Fibroblast of skin of right quadriceps (primary cell): Measurements from ENCODE around the gene CRYBB1.

Source experiments
- DNase-seq: peaks from one replicate; pipeline ENCODE4 v3.0.0-alpha.2; 2013

The CRYBB1 gene

GRCh38 chr22:26602127-26602526 is 15.7 kb downstream of the CRYBB1 start:
- no peak for DNase-seq

GRCh38 chr22:26601726-26602125 is 16.1 kb downstream of the CRYBB1 start:
- no peak for DNase-seq

- DNase-seq, result no peak
These were observed 18.3 kb downstream of the CRYBB1 start for GRCh38 chr22:26599505-26599904.

DNA sequence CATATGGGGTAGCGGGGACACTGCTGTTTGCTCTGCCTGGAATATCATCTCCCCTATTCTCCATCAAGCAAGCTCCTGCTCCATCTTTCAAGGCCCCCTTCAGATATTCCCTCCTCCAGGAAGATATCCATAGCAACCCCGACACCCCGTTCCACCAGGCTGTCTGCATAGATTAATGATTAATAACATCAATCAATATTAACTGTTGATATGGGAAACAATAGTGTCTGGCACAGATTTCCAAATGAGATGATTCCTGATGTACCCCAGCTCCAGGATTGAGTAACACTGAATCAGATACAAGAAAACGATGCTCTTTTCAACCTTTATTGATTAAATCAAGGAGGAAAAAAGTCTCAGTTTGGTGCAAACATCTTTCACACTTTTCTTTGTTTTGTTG is 20.3 kb downstream of the CRYBB1 start:
- DNase-seq, result no peak

- DNase-seq, result no peak
These were observed 20.8 kb downstream of the CRYBB1 start for GRCh38 chr22:26597026-26597425.

DNA sequence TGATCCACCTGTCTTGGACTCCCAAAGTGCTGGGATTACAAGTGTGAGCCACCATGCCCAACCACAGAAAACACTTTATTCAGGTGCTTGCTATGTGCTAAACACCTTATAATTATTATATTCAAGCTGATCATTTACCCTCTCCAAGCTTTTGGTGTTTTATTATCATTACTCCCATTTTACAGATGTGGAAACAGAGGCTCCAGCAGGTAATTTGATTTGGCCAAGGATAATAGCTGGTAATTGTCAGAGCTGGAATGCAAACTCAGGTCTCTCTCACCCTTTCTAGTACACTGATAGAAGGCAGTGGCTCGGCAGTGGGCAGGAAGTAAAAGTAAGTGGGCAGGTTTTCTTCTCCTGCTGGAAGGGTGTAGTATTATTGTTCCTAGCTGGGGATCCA is 24.1 kb downstream of the CRYBB1 start:
- DNase-seq, result no peak

DNA sequence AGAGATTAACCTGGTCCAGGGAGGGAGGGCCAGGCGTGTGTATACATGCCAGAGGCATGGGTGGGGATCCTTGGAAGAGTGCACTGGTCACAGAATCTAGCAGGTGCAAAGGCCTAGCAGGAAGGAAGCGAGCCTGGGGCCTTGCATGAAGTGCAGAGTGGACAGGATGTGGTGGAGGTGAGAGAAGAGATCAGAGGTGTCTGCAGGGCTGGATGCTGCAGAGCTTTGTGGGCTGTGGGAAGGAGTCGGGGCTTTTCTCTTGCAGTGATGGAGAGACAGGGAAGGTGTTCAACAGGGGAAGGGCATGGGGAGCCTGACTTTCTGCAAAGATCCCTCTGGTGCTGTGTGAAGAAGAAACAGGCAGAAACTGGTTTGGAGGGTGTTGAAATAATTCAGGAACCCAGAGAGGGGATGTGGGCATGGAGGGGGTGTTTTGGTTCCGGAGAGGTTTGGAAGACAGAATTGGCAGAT is 25.4 kb downstream of the CRYBB1 start:
- DNase-seq, result no peak

- DNase-seq, result peak; percentile 75
These were observed 27.7 kb downstream of the CRYBB1 start, which contains the start of gene TPST2 for GRCh38 chr22:26589845-26590736. TSS of gene TPST2 (minus strand) at chr22:26590132. CDS start at chr22:26541630, 48,502 bp downstream.

DNA sequence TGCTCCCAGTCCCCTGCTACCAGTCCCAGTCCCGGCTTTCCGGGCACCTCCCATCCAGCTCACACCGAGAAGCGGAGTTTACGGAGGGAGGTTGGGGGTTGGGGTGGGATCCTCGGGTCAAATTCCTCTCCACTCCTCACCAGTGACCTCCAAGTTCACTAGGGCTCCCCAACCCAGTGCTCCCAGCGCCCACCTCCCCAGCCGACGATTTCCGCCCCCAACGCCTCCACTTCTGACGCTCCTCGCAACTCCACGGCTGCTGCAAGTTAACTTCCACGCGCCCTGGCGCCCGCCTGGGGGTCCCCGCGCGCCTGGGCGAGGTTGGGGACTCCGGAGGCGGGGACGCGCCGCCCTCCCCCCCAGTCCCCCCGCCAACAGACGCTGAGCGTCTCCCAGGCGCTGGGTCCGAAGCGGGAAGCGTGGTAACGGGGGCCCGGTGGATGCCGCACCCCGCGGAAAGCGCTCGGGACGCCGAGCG is 28.4 kb downstream of the CRYBB1 start:
- no peak for DNase-seq

- no peak for DNase-seq
These were observed 29.0 kb downstream of the CRYBB1 start for GRCh38 chr22:26588729-26589366.

DNA sequence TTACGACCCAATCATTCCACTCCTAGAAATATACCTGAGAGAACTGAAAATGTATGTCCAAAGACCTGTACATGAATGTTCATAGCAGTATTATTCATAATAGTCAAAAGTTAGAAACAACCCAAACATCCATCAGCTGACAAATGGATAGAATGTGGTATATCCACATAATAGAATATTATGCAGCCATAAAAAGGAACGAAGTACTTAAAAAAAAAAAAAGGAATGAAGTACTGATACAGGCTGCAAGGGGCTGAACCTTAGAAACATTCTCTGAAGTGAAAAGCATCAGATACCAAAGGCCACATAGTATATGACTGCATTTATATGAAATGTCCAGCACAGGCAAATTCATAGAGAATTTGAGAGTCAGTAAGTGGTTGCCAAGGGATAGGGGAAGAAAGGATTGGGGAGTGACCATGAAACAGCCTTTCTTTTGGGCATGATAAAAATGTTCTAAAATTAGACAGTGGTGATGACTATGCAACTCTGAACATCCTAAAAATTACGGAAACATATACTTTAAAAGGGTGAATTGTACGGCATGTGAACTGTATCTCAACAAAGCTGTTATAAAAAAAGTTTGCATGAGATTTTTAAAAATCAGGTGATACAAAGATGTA is 29.7 kb downstream of the CRYBB1 start:
- peak; percentile 34 for DNase-seq

- DNase-seq, result no peak
These were observed 31.1 kb downstream of the CRYBB1 start for GRCh38 chr22:26586556-26587325.

DNA sequence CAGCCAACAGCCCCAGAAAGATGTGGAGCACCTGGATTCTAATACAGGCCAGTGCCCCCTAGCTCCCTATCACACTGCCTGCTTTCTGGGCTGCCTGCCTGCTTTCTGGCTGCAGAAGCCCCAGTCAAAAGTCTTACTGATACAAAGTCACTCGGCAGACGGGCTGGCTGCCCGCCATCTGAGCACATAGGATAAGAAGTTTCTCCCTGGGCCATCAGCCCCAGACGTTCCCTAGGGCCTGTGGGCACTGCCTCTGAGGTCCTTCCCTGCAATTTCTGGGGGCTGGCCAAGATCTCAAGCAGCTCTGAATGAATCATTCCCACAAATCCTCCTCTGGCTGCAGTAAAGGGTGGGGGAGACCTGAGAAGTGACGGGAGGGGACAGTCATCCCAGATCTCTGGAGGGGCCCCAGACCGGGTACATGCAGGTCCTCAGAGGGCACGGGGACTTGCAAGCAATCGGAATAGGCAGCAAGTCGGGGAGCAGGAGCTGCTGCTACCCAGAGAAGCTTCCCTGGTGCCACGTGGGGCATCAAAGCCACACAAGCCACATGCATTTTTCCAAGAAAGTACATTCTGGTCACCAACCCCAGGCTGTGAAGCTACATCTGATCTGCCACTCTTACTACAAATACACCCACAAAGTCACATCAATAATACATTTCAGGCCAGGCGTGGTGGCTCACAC is 32.6 kb downstream of the CRYBB1 start:
- peak; percentile 90 for DNase-seq

DNA sequence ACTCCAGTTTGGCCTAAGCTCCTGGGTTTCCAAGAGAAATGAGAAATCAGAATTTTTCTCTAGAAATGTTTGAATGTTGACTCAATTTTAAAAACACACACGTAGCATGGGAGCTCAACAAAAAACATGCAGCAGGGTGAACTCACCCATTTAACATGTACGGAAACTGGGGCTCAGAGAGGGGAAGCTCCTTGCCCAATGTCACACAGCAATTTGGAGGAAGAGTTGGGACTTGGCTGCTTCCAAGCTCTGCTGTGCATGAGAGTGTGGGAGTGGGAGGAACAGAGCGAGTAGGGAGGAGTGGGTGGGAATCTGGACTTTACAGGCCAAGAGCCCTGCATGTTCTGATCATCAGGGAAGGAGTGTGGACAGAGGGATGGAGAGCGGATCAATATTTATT is 33.8 kb downstream of the CRYBB1 start:
- DNase-seq, result no peak

DNA sequence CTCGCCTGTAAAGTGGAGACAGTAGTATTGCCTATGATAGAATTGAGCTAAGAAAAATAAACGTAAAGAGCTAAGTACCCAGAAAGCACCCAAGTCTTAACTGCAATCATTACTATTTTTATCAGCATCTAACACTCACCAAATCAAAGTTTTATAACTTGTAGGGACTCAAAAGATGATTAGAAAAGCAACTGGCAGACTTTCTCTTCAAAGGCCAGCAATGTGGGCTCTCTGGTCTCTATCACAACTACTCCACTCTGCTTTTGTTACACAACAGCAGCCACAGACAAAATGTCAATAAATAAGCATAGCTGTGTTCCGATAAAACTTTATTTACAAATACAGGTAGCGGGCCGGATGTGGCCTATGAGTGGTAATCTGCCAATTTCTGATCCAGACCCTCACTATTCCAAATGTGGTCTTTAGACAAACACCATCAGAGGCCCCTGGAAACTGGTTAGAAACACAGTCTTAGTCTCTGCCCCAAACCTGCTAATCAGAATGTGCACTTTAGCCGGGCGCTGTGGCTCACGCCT is 36.1 kb downstream of the CRYBB1 start:
- DNase-seq, result no peak

- no peak for DNase-seq
These were observed 36.8 kb downstream of the CRYBB1 start for GRCh38 chr22:26581026-26581425.

GRCh38 chr22:26580240-26580962 is 37.4 kb downstream of the CRYBB1 start:
- DNase-seq, result no peak

GRCh38 chr22:26579331-26579886 is 38.4 kb downstream of the CRYBB1 start:
- DNase-seq, result no peak

DNA sequence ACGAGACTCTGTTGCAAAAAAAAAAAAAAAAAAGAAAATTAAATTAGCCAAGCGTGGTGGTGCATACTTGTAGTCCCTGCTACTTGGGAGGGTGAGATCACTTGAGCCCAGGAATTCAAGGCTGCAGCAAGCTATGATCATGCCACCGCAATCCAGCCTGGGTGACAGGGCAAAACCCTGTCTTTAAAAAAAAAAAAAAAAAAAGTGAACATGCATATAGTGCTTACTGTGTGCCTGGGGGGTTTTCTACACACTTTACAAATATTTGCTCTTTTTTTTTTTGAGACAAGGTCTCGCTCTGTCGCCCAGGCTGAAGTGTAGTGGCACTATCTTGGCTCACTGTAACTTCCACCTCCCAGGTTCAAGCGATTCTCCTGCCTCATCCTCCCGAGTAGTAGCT is 40.7 kb downstream of the CRYBB1 start:
- no peak for DNase-seq

GRCh38 chr22:26576026-26576680 is 41.7 kb downstream of the CRYBB1 start:
- peak; percentile 44 for DNase-seq
